NCI-H1417 (cell line): ENCODE results near the gene KIAA0513.

Experiments used
- DNase-seq, 3 experiments: peaks; one replicate each; lab custom pipeline; 2025; lab: John Stamatoyannopoulos, UW

The KIAA0513 gene

DNA sequence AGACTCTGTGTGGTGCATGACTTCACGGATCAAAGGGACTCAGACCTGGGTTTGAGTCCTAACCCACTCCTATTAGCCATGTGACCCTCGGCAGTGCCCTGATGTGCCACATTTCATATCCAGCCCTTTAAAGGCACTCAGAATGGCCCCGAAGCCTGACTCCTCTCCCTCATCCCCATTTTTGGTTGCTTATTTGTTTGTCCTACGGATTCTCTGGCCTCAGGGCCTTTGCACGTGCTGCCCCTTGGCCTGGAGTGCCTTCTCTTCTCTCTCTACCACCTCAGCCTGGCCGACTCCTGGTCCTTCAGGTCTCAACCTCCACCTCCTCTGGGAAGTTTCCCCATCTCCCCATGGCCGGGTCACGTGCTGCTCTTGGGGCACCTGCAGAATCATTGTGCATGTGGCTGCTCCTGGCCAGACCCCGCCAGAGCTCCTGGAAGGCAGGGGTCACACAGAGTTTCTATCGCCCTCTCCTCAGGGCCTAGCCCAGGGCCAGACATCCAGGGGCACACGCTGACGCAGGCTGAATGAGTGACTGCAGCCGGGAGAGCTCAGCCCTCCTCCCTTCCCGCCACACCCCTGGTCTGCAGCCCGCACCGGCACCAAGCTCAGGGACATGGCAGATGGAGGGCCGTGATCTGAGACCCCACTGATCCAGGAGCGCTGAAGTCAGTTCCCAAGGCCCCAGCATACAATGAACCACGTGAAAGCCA, 106.6 kb downstream of the KIAA0513 start:
- DNase-seq = no peak

DNA sequence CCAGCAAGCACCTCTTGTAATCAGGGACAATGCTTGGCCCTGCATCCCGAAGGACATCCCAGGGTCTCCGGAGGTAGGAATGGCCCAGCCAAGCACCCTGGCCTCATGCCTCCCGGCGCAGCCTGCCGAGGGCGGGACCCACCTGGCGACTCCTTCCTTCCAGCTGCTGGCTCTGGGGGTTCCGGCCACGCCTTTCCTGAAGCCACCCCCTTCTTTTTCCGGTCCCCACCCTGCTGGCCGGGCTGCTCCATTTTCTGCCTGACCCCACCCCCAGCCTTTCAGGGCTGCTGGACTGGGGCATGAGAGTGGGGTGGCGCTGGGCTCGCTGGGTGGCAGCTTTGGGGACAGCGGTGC, 107.2 kb downstream of the KIAA0513 start:
- DNase-seq = no peak

DNA sequence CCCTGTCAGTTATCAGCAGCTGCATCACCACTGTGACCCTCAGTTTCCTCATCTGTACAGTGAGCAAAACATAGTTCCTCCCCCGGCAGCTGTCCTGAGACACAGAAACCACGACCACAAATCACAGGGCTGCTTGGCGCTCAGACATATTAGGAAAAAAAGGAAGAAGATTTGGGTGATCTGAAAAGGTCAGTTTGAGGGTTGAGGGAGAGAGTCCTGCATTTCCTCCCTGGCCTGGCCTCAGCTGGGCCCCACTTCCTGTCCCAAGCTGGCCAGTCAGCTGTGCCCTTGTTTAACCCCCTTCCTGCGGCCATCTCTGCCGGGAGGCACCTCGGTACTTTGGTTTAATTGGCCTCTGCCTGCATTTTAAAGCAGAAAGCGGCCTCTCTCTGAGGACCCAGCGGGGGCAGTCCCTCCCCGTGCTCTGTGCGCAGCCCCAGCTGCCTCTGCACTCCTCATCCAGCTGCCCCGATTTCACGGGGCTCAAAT, 108.7 kb downstream of the KIAA0513 start:
- peak in 1 of 3 experiments; percentile 20 for DNase-seq

DNA sequence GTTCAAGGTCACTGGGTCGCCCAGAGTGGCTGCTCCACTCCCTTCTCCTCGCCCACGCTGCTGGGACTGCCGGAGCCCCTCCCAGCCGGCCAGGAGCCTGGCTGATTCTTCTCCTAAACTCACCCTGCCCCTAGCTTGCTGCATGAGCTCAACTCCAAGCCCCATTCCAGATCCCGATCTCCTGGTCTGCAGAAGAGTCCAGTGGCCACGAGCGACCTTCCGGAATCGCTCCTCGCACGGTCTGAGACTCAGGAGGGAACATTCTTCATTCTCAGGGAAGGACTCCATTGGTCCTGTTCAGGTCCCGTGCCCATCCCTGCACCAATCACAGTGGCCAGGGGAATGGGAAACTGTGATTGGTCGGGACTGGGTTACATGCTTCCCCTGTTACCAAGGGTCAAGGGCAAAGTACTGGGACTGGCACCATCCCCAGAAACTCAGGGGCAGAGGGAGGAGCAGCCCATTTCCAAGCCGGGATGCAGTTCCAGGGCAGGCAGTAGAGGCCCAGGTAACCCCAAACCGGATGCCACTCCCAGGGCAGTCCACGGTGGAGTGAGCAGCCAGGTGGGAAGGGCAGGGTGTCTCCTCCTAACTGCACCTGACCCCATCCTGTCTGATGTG, 109.2 kb downstream of the KIAA0513 start:
- peak in 1 of 3 experiments; percentile 13 for DNase-seq

DNA sequence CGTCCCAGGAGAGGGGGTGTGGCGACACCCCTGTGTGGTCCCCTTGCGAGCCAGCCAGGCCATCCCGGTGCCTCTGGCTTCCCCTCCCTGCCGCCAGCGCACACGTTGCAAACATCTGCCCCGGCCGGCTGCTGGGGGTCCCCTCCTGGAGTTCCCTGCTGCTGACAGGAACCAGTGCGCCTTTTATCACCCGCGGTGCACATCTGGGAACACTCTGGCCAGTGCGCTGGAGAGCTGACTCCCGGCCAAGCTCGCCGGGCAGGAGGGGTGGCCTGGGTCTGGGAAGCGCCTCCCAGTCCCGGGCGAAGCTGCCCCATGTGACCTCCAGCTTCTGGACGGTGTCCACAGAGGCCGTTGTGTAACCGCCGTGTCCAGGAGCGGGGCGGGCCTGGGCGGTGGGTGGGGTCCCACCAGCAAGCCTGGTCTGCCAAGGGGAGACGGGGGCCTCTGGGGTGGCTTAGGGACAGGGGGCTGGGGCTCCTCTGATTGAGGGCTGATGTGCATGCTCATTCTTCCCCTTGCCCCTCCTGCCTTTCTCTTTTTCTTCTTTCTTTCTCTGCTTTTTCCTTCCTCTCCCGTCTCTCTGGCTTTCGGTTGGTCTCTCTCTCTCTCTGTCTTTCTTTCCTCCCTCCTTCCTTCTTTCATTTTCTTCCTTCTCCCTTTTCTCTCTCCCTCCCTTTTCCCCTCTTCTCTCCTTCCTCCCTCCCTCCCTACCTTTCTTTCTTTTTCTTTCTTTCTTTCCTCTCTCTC, 109.9 kb downstream of the KIAA0513 start:
- no peak for DNase-seq

DNA sequence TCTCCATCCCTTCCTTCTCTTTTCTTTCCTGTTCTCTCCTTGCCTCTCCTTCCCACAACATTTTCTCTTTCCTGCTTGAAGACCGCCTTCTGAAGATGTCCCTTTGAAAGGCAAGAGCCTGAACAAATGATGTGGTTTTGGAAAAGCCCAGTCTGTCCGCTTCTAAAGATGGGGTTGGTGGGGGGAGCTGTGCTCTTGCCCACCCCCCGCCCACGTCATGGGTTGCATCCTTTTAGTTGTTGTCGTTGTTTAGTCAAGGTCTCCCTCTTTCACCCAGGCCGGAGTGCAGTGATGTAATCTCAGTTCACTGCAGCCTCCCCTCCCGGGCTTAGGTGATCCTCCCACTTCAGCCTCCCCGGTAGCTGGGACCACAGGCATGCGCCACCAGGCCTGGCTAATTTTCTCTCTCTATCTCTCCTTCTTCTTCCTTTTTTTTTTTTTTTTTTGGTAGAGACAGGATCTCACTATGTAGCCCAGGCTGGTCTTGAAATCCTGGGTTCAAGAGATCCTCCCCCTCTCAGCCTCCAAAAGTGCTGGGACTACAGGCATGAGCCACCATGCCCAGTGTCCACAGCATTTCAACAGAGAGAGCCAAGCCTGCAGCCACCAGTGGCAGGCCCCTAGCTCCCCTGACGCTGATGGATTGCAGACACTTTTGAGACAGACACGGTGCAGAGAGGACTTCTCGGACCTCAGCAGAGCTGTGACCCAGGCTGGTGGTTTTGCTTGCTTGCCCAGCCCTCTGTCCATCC, 110.7 kb downstream of the KIAA0513 start:
- no peak for DNase-seq

DNA sequence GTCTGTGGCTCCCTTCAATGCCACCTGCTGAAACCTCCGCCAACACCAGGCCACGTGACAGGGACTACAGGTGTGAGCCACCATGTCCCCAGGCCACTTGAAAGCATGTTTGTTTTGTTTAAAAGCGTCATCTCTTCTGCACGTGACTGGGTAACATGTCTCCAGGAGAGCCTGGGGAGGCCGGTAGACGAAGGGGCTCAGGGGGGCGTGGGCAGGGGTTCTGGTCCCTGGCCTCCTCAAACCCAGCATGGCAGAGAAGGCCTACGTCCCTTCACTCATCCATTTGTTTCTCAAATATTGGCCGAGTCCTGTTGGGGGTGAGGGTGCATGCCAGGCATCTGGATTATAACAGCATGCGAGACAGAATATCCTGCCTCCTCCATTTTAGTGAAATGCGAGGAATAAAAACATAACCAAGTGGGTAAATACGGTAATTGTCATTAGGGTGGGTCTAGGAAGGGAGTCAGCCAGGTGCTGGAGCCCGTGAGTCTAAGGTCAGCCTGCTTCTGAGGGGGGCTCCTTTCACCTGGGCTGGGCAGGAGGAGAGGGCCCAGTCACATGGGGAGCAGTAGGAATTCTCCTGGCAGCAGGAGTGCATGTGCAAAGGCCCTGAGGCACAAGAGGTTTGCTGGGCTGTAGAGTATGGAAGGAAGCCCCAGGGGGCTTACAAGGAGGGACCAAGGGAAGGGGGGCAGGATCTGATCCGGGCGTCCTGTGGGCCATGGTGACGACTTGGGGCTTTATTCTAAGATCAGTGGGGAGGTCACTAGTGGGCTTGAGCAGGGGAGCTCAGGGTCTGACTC, 111.4 kb downstream of the KIAA0513 start:
- peak; percentile 24 to 90 (median 70) for DNase-seq

DNA sequence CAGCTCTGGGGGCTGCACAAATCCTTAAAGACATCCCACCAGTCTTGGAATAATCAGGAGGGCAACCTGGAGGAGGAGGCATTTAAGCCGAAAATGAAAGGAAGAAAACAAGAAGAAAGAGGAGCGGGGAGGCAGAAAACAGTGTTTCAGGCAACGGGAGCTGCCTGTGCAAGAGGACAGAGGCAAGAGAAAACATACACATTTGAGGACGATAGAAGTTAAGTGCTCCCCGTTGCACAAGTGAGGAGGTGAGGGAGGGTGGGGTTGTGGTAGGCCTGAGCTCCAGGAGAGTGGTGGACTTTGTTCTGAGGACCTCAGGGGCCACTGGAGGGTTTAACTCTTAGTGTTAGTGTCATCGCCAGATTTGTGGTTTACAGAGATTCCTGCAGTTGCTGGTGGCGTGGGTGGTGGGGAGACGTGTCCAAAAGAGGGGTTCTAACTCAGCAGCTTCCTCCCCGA, 112.3 kb downstream of the KIAA0513 start:
- no peak for DNase-seq

DNA sequence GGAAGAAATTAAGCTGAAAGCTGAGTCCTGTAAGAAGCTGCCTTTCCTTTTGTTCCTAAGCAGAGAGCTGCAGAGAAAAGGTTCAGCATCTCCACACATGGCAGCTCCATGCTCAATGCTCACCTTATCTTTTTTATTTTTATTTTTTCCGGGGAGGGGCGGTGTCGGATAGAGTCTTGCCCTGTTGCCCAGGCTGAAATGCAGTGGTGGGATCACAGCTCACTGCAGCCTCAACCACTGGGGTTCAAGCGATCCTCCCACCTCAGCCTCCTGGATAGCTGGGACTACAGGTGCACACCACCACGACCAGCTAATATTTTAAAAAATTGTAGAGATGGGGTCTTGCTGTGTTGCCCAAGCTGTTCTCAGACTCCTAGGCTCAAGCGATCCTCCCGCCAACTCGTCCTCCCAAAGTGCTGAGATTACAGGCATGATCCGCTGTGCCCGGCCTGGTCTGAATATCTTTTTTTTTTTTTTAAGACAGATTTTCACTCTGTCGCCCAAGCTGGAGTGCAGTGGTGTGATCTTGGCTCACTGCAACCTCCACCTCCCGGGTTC, 112.9 kb downstream of the KIAA0513 start:
- no peak for DNase-seq

DNA sequence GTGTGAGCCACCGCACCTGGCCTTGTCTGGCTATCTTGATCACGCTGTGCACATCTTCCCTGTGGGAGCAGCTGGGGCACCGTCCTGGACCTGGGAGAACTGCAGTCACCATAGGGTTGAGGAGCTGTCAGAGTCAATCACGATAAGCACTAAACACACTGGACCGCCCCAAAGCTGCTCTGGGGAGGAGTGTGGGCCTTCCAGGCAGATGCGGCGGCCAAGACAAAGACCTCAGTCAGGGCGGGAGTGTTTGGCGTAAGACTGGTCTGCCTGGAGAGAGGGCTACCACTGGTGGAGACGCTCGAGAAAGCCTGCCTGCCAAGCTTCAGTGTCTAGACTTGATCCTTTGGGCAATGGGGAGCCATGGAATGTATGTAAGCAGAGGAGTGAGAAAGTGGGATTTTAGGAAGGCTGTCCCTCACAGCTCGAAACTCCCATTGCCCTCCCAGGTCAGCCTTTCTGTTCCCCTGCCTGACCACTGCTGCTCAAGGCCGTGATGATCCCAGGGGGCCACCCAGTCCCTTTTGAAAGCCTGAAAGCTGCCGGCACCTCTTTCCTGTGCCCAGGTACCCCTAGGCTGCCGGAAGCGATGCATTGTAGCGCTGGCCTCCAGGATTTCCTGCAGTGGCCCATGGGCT, 114.0 kb downstream of the KIAA0513 start:
- no peak for DNase-seq

DNA sequence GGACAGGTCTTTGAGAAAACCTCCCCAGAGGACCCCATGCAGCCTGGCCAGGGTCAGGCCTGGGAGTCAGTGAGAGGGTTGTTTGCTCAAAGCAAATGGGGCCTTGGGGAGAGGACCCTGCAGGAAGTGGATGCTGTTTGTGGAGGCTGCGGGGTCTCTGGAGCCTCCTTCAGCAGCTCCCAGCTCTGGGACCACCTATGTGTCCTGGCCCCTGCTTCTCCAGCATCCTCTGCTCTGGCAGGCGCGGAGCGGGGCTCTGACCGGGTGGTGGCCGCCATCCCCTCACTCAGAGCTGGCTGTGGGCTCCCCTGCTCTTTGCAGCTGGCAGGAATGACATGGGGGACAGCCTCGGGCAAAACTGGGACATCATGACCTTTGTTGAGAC, 114.5 kb downstream of the KIAA0513 start:
- DNase-seq = no peak

DNA sequence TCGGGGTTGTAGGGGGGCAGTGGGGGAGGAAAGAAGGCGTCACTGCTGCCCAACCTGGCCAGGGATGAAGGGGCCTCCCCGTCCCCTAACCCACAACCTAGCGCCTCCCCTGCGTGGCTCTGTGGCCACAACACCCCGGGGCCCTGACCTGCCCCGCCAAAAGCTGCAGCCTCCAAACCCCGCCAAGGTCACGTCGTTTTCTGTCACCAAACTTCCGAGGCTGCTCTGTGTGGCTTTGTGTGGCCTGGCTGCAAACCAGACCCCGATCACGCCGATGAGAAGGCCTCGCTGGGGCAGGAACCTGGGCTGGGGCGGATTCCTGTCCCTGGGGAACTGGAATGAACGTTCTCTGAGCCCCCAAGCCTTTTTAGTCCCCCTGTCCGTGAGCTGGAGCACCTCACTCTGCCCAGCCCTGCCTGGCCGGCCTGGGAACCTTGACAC, 115.2 kb downstream of the KIAA0513 start:
- DNase-seq = no peak
